ENCODE results near the gene GABRG3.

The GABRG3 gene

DNA sequence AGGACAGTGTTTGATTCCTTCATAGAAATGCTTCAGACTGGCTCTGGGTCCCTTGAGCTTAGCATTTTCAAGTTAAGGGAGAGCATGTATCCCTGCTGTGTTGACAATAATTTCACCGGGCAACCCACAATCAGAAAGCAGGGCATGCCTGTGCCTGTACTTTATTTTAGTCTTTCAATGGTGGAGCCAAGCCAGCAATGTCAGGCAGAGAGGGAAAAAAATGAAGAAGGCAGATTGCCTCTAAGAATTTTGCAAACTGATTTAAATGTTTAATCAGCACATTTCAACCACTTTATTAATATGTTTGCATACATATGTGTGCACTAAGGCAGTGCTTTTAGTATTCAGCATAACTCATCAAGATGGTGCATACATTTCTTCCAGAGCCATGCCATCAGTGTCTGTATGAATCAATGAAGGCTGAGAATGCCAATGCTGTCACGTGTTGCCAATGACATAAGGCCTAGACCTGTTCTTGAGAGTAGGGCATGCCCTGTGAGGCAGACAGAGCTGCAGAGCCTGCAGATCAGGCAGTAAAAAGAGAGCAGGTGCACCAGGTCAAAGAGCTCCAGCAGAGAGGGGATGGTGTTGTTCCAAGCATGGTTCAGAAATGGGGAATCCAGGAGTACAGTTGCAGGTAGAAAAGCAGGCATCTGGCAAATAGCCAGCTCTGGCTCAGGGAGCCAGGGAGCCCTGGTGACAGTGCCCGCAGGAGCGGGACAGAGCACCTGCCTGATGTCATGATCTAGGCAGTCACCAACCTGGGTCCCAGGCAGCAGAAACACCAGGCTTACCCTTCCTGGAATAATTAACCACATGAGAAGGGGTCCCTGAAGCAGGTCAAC, 508.5 kb downstream of the GABRG3 start:
- Histone ChIP-seq H2AFZ (ENCODE audit: low read length, unreplicated experiment) (no peak overlapping the region), H3K27ac (ENCODE audit: low read depth, low read length) (no peak overlapping the region), H3K4me3 (ENCODE audit: low read depth, low read length) (no peak overlapping the region), H3K36me3 (ENCODE audit: insufficient read depth, low read length) (no peaks in the 10 kb centered on the region), H3K79me2 (ENCODE audit: control insufficient read depth, insufficient read depth, low read length, unreplicated experiment) (no peaks in the 10 kb centered on the region), H3K4me1 (ENCODE audit: control insufficient read depth, insufficient read depth, low read length, unreplicated experiment) (no peaks in the 10 kb centered on the region), H3K27me3 (ENCODE audit: insufficient read depth, low read length) (no peaks in the 10 kb centered on the region)

DNA sequence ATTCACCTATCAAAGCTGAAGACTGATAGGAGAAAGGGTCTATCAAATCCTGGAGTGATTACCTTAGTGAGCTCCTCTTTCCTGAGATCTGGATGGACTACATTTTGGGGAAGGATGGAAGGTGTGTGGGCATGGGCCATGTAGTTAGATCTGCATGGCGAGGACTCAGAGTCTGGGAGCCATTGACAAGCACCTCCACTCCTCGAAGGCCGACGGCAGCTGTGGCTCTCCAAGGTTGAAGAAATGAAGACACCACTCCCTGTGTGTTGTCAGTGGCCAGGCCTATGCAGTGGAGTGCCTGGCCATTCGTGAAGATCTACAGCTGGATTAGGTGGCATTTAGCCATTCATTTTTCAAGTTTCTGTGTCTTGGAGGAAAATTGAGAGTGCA, 509.2 kb downstream of the GABRG3 start:
- Histone ChIP-seq H3K4me1 (ENCODE audit: control insufficient read depth, insufficient read depth, low read length, unreplicated experiment) (no peaks in the 10 kb centered on the region), H3K27me3 (ENCODE audit: insufficient read depth, low read length) (no peaks in the 10 kb centered on the region), H3K4me3 (ENCODE audit: low read depth, low read length) (no peak overlapping the region), H2AFZ (ENCODE audit: low read length, unreplicated experiment) (no peak overlapping the region), H3K27ac (ENCODE audit: low read depth, low read length) (no peak overlapping the region), H3K79me2 (ENCODE audit: control insufficient read depth, insufficient read depth, low read length, unreplicated experiment) (no peaks in the 10 kb centered on the region), H3K36me3 (ENCODE audit: insufficient read depth, low read length) (no peaks in the 10 kb centered on the region)

DNA sequence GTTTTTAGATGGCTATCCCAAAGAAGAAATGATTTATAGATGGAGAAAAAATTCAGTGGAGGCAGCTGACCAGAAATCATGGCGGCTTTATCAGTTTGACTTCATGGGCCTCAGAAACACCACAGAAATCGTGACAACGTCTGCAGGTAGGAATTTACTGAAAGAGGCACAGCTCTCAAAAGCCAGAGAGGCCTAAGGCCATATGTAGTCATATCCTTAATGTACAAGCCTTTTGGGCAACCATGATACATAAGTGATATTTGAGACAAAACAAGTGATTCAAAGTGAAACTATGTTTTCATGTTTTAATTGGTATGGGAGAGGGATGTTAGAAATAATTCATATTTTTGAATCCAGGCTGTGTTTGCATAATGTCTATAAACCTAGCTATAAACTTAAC, 509.7 kb downstream of the GABRG3 start:
- H3K4me3 ChIP-seq (ENCODE audit: low read depth, low read length) = no peak overlapping the region
- H3K27ac ChIP-seq (ENCODE audit: low read depth, low read length) = no peak overlapping the region
- H3K27me3 ChIP-seq (ENCODE audit: insufficient read depth, low read length) = no peaks in the 10 kb centered on the region
- H3K4me1 ChIP-seq (ENCODE audit: control insufficient read depth, insufficient read depth, low read length, unreplicated experiment) = no peaks in the 10 kb centered on the region
- no peaks in the 10 kb centered on the region for H3K79me2 ChIP-seq (ENCODE audit: control insufficient read depth, insufficient read depth, low read length, unreplicated experiment)
- no peaks in the 10 kb centered on the region for H3K36me3 ChIP-seq (ENCODE audit: insufficient read depth, low read length)
- H2AFZ ChIP-seq (ENCODE audit: low read length, unreplicated experiment) = no peak overlapping the region

DNA sequence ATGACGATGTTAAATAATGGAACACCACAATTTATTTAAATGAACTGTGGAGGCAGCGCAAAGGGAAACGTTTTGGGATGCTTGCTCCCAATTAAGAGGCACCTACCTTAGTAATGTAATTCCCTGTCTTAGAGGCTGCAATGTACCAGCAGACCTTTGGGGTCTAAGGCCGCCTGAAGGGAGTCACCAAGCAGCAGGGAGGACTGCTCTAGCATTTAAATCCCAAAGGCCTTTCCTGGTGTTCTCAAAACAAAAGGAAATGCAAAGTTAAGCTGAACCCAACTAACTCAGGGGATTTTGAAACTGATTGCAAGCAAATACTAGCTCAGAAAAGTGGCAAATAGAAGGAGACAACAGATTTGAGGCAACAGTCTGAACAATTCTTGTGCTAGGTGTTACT, 510.8 kb downstream of the GABRG3 start:
- Histone ChIP-seq H3K27me3 (ENCODE audit: insufficient read depth, low read length) (no peaks in the 10 kb centered on the region), H2AFZ (ENCODE audit: low read length, unreplicated experiment) (no peak overlapping the region), H3K4me1 (ENCODE audit: control insufficient read depth, insufficient read depth, low read length, unreplicated experiment) (no peaks in the 10 kb centered on the region), H3K4me3 (ENCODE audit: low read depth, low read length) (no peak overlapping the region), H3K79me2 (ENCODE audit: control insufficient read depth, insufficient read depth, low read length, unreplicated experiment) (no peaks in the 10 kb centered on the region), H3K27ac (ENCODE audit: low read depth, low read length) (no peak overlapping the region), H3K36me3 (ENCODE audit: insufficient read depth, low read length) (no peaks in the 10 kb centered on the region)

DNA sequence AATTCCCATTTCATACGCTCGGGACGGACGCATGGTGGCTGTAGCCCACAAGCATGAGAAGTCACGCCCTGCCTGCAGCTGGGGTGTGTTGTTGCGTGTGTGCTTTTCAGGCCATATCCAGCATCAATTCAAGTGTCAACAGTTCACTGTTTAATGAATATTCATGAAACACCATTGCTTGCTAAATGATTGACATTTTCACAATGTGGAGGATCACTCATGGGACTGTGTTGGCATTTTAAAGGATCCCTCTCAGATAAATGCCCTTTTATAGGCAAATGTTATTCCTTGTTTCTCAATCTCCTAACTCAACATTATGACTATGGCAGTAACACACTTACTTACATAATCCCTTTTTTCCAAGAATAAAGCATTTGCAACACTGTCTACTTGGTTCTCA, 511.3 kb downstream of the GABRG3 start:
- no peak overlapping the region for H3K4me3 ChIP-seq (ENCODE audit: low read depth, low read length)
- no peaks in the 10 kb centered on the region for H3K4me1 ChIP-seq (ENCODE audit: control insufficient read depth, insufficient read depth, low read length, unreplicated experiment)
- no peaks in the 10 kb centered on the region for H3K36me3 ChIP-seq (ENCODE audit: insufficient read depth, low read length)
- no peak overlapping the region for H2AFZ ChIP-seq (ENCODE audit: low read length, unreplicated experiment)
- H3K27me3 ChIP-seq (ENCODE audit: insufficient read depth, low read length) = no peaks in the 10 kb centered on the region
- H3K27ac ChIP-seq (ENCODE audit: low read depth, low read length) = no peak overlapping the region
- no peaks in the 10 kb centered on the region for H3K79me2 ChIP-seq (ENCODE audit: control insufficient read depth, insufficient read depth, low read length, unreplicated experiment)

DNA sequence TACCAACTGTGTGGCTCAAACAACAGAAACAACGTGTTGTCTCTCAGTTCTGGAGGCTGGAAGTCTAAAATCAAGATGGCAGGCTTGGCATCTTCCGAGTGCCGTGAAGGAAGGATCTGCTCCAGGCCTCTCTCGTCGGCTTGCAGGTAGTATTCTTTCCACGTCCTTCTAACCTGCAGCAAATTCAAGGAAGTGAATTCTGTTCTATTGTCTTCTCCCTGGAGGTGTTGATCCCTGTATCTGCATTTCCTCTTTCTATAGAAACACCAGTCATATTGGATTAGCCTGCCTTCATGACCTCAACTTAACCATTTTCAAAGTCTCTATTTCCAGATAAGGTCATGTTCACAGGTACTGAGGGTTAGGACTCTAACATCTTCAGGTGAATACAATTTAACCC, 512.1 kb downstream of the GABRG3 start:
- no peak overlapping the region for H2AFZ ChIP-seq (ENCODE audit: low read length, unreplicated experiment)
- H3K27ac ChIP-seq (ENCODE audit: low read depth, low read length) = no peak overlapping the region
- H3K79me2 ChIP-seq (ENCODE audit: control insufficient read depth, insufficient read depth, low read length, unreplicated experiment) = no peaks in the 10 kb centered on the region
- no peaks in the 10 kb centered on the region for H3K4me1 ChIP-seq (ENCODE audit: control insufficient read depth, insufficient read depth, low read length, unreplicated experiment)
- H3K4me3 ChIP-seq (ENCODE audit: low read depth, low read length) = no peak overlapping the region
- H3K27me3 ChIP-seq (ENCODE audit: insufficient read depth, low read length) = no peaks in the 10 kb centered on the region
- H3K36me3 ChIP-seq (ENCODE audit: insufficient read depth, low read length) = no peaks in the 10 kb centered on the region

DNA sequence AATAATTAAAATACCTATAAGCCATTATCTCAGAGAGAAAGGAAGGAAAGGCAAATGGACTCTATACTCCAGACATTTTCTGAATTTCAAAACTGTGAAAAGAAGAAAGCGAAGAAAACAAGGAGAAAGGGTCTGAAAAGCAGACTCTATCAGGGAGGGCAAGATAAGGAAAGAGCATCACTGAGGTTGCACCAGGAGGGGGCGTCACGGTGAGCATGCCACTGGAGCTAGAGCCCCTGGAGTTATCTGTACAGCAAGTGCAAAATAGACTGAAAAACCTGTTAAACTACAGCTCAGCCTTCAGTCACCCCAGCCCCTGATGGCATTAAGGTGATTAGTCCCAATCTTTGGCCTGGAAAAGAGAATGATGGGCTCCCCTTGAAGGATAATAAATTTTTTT, 514.3 kb downstream of the GABRG3 start:
- Histone ChIP-seq H2AFZ (ENCODE audit: low read length, unreplicated experiment) (no peak overlapping the region), H3K27ac (ENCODE audit: low read depth, low read length) (no peak overlapping the region), H3K27me3 (ENCODE audit: insufficient read depth, low read length) (no peaks in the 10 kb centered on the region), H3K36me3 (ENCODE audit: insufficient read depth, low read length) (no peaks in the 10 kb centered on the region), H3K4me1 (ENCODE audit: control insufficient read depth, insufficient read depth, low read length, unreplicated experiment) (no peaks in the 10 kb centered on the region), H3K4me3 (ENCODE audit: low read depth, low read length) (no peak overlapping the region), H3K79me2 (ENCODE audit: control insufficient read depth, insufficient read depth, low read length, unreplicated experiment) (no peaks in the 10 kb centered on the region)

DNA sequence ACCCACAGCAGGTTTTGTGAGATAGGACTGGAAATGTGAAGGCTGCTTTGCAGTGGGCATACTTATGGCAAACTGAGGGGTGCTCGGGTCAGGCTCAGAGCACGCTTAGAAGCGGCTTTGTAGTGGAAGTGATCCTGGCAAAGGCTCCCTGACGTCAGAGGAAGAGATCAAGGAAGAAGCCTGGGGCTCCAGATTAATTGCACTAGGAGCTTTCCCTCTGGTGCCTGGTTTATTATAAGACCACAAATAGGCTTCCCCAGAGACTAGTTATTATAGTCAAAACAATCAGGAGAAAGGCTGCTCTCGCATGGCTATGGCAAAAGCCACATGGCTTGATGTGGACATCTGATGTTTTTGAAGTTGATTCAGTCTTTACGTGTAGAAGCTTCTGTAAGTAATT, 515.1 kb downstream of the GABRG3 start:
- H3K4me3 ChIP-seq (ENCODE audit: low read depth, low read length) = no peak overlapping the region
- no peak overlapping the region for H3K27ac ChIP-seq (ENCODE audit: low read depth, low read length)

DNA sequence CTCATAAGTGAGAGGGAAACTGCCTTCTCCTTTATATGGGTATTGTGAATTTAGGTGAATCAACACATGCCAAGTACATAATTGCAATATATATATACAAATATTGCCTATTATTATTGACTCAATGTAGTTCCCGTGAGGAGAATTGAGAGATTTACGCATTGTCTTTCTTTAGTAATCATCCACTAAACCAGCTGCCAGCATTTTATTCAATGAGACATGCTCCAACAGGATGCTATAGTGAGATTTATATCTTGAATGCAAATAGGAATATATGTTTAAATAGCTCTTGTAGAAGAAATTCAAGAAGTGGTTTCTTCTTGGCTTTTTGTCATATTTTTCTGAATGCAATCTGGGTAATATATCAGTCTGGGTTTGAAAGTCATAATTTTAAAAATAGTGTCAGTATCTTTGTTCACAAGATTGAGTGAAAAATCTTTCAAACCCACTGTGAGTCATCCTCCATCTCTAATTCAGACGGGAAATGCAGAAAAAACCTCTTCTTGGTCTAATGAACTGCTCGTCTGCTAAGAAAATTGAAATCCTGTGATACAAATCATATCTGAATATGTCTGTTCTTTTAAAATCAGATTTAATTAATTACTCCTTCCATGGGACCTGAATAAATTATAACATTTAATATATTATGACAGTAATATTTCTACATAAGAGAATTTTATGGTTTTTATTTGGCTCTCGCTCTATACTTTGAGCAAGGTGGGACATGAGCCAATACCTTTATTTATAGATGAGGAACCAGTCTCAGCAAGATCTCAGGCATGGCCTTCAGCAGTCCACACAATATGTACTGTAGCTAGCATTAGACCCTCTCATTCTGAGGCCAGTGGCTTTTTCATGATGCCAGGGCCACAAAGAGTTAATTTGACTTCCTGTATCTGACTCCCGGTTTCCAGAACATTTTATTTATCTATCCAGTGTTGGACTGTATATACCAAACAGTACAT, 516.0 kb downstream of the GABRG3 start:
- Histone ChIP-seq H3K4me1 (ENCODE audit: control insufficient read depth, insufficient read depth, low read length, unreplicated experiment) (no peaks in the 10 kb centered on the region), H3K27me3 (ENCODE audit: insufficient read depth, low read length) (no peaks in the 10 kb centered on the region), H3K4me3 (ENCODE audit: low read depth, low read length) (no peak overlapping the region), H3K79me2 (ENCODE audit: control insufficient read depth, insufficient read depth, low read length, unreplicated experiment) (no peaks in the 10 kb centered on the region), H3K27ac (ENCODE audit: low read depth, low read length) (no peak overlapping the region), H2AFZ (ENCODE audit: low read length, unreplicated experiment) (no peak overlapping the region), H3K36me3 (ENCODE audit: insufficient read depth, low read length) (no peaks in the 10 kb centered on the region)

More for the DNA sequence above, 515.1 kb downstream of the GABRG3 start:
- H3K79me2 ChIP-seq (ENCODE audit: control insufficient read depth, insufficient read depth, low read length, unreplicated experiment) = no peaks in the 10 kb centered on the region
- H2AFZ ChIP-seq (ENCODE audit: low read length, unreplicated experiment) = no peak overlapping the region
- no peaks in the 10 kb centered on the region for H3K36me3 ChIP-seq (ENCODE audit: insufficient read depth, low read length)
- no peaks in the 10 kb centered on the region for H3K4me1 ChIP-seq (ENCODE audit: control insufficient read depth, insufficient read depth, low read length, unreplicated experiment)
- no peaks in the 10 kb centered on the region for H3K27me3 ChIP-seq (ENCODE audit: insufficient read depth, low read length)

DNA sequence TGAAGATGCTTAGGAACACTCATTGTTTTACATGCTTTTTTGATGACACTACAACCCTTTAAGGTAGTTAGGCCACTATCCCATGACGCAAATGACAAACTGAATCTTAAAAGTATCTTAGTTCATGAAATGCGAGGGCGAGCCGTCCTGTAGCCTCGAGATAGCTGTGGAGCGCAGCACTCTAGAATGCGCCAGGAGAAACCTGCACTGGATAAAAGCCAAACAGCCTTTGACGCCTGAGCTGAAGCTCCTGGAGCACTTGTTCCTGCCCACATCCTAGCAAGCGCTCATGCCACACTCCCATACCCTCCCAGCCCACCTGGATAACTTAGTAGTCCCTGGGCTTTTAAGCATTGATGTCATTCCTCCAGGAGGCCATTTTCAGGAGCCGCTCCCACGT, 516.9 kb downstream of the GABRG3 start:
- no peaks in the 10 kb centered on the region for H3K4me1 ChIP-seq (ENCODE audit: control insufficient read depth, insufficient read depth, low read length, unreplicated experiment)
- H3K79me2 ChIP-seq (ENCODE audit: control insufficient read depth, insufficient read depth, low read length, unreplicated experiment) = no peaks in the 10 kb centered on the region
- no peaks in the 10 kb centered on the region for H3K27me3 ChIP-seq (ENCODE audit: insufficient read depth, low read length)
- H3K27ac ChIP-seq (ENCODE audit: low read depth, low read length) = no peak overlapping the region
- H3K36me3 ChIP-seq (ENCODE audit: insufficient read depth, low read length) = no peaks in the 10 kb centered on the region
- no peak overlapping the region for H2AFZ ChIP-seq (ENCODE audit: low read length, unreplicated experiment)
- no peak overlapping the region for H3K4me3 ChIP-seq (ENCODE audit: low read depth, low read length)
